ENCODE data around the gene LRRC28. TPM values are rescaled to one million over a fixed set of nuclear protein-coding genes. Genes with fewer than 3 reads are reported as not detected.

LRRC28 gene
- total RNA-seq, 2 experiments from 2014 or later: 15.8 to 18.9 TPM

DNA sequence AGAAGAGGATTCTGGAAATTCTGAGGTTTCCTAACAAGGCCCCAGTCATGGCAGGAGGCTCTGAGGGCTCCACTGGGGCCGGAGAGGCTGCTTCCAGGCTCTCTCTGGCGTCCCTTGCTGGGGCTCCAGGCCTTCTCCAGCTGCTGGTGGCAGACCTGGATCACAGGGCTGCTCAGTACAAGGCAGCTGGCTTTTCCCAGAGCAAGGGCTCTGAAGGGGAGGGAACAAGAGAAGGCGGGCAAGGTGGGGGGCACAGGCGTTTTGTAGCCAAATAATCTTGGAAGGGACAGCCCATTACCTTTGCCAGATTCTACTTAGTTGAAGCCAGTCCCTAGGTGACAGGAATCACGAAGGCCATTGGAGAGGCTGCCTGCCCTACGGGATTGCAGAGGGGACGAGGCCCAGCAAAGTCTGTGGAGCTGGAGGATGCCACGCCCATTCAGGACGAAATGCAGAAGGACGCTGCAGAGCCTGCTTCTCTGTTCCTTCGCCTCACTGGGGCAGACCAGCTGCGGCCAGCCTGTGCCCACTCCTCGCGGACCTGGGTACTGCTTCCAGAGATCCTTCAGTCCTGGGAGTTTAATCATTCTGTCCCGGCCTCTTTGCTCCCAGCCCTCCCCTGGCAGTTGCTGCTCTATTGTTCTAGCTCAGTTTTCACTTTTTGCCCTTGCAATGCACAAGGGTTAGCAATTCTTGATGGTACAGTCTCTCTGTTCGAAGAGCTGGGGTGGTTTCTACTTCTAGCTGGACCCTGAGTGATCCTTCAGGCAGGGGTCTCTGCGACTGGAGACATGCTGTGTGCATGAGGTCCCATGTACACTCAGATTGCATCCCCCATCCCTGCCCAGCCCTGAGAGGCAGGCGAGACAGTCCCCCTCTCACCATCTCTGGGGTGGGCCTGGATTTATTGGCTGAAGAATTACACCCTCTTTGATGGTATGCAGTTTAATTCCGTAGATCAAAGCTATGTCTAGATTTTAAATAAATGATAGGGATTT, 165.2 kb downstream of the LRRC28 start:
- Mint-ChIP-seq H3K27me3 (ENCODE audit: low read depth) (no peaks in the 10 kb centered on the region), H3K27ac (no peak overlapping the region), H3K4me1 (ENCODE audit: low read depth) (peaks cover 12% of the 10 kb centered on the region), H3K4me3 (no peak overlapping the region), H3K9me3 (peaks cover 3% of the 10 kb centered on the region), H3K36me3 (ENCODE audit: low read depth) (no peaks in the 10 kb centered on the region)
- intact Hi-C loops (cut with micrococcal nuclease): no loop called here
- no peak for DNase-seq
- CTCF ChIA-PET: no interaction called here

DNA sequence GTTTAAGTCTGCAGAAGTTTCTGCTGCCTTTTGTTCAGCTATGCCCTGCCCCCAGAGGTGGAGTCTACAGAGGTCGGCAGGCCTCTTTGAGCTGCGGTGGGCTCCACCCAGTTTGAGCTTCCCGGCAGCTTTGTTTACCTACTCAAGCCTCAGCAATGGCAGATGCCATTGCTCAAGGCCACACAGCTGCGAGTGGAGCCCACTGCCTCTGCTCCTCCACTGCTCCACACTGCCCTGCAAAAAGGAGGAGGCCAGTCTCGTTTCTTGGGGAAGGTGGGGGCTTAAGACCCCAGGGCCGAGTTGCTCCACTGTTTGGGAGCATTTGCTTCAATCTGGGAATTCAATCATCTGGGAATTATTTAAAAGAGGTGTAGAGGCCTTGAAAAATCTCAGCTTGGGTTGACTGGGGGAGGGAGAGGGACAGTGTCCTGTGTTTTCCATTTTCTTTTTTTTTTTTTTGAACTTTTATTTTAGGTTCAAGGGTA, 169.9 kb downstream of the LRRC28 start:
- intact Hi-C loops (cut with micrococcal nuclease): loop anchor here (10.0 kb wide), 1 partner anchor 424 kb away; no protein-coding TSS in a partner anchor
- DNase-seq: peak; percentile 70
- CTCF ChIA-PET: no interaction called here
- H3K4me1 Mint-ChIP-seq (ENCODE audit: low read depth): peaks cover 53% of the 10 kb centered on the region
- H3K36me3 Mint-ChIP-seq (ENCODE audit: low read depth): no peaks in the 10 kb centered on the region
- no peaks in the 10 kb centered on the region for H3K27me3 Mint-ChIP-seq (ENCODE audit: low read depth)
- peaks cover 3% of the 10 kb centered on the region for H3K9me3 Mint-ChIP-seq
- peak overlapping the region; percentile 43 for H3K4me3 Mint-ChIP-seq
- peak overlapping the region; percentile 72 for H3K27ac Mint-ChIP-seq

GRCh38 chr15:99421758-99422157, 170.5 kb downstream of the LRRC28 start:
- Mint-ChIP-seq H3K4me3 (no peak overlapping the region), H3K4me1 (ENCODE audit: low read depth) (peaks cover 53% of the 10 kb centered on the region), H3K27me3 (ENCODE audit: low read depth) (no peaks in the 10 kb centered on the region), H3K27ac (no peak overlapping the region), H3K36me3 (ENCODE audit: low read depth) (no peaks in the 10 kb centered on the region), H3K9me3 (peaks cover 3% of the 10 kb centered on the region)
- CTCF ChIA-PET: no interaction called here
- intact Hi-C loops (cut with micrococcal nuclease): loop anchor here (10.0 kb wide), 1 partner anchor 423 kb away; no protein-coding TSS in a partner anchor
- DNase-seq: no peak

- no peak for DNase-seq
- H3K4me1 Mint-ChIP-seq (ENCODE audit: low read depth): peaks cover 55% of the 10 kb centered on the region
- intact Hi-C loops (cut with micrococcal nuclease): loop anchor here (10.0 kb wide), 1 partner anchor 421 kb away; no protein-coding TSS in a partner anchor
- H3K36me3 Mint-ChIP-seq (ENCODE audit: low read depth): no peaks in the 10 kb centered on the region
- CTCF ChIA-PET: interaction anchor here (0.9 to 1.3 kb wide), 2 partner anchors 14 to 280 kb away, joined by 3 to 4 read pairs; no protein-coding TSS in a partner anchor
- H3K9me3 Mint-ChIP-seq: peaks cover 3% of the 10 kb centered on the region
- no peak overlapping the region for H3K27ac Mint-ChIP-seq
- no peak overlapping the region for H3K4me3 Mint-ChIP-seq
- no peaks in the 10 kb centered on the region for H3K27me3 Mint-ChIP-seq (ENCODE audit: low read depth)
Observed at GRCh38 chr15:99423186-99424130, 172.2 kb downstream of the LRRC28 start.

GRCh38 chr15:99424131-99424571, 172.9 kb downstream of the LRRC28 start:
- H3K27ac Mint-ChIP-seq: peak overlapping the region; percentile 33

GRCh38 chr15:99424978-99425656, 173.8 kb downstream of the LRRC28 start:
- Mint-ChIP-seq H3K4me3 (no peak overlapping the region), H3K36me3 (ENCODE audit: low read depth) (no peaks in the 10 kb centered on the region), H3K9me3 (no peaks in the 10 kb centered on the region), H3K4me1 (ENCODE audit: low read depth) (peaks cover 55% of the 10 kb centered on the region), H3K27ac (peak overlapping the region; percentile 53), H3K27me3 (ENCODE audit: low read depth) (no peaks in the 10 kb centered on the region)
- CTCF ChIA-PET: interaction anchor here (0.6 kb wide), 1 partner anchor 13 kb away, joined by 3 read pairs; no protein-coding TSS in a partner anchor
- DNase-seq: peak; percentile 83
- intact Hi-C loops (cut with micrococcal nuclease): loop anchor here (1.0 to 10.0 kb wide), 6 partner anchors 17 to 420 kb away; partner anchors contain the start of genes LRRC28 and MEF2A

More at GRCh38 chr15:99424131-99424571, 172.9 kb downstream of the LRRC28 start:
- intact Hi-C loops (cut with micrococcal nuclease): loop anchor here (10.0 kb wide), 1 partner anchor 421 kb away; no protein-coding TSS in a partner anchor
- Mint-ChIP-seq H3K4me3 (no peak overlapping the region), H3K27me3 (ENCODE audit: low read depth) (no peaks in the 10 kb centered on the region), H3K9me3 (no peaks in the 10 kb centered on the region), H3K4me1 (ENCODE audit: low read depth) (peaks cover 55% of the 10 kb centered on the region), H3K36me3 (ENCODE audit: low read depth) (no peaks in the 10 kb centered on the region)
- CTCF ChIA-PET: interaction anchor here (1.3 kb wide), 1 partner anchor 279 kb away, joined by 4 read pairs; no protein-coding TSS in a partner anchor
- DNase-seq: no peak

DNA sequence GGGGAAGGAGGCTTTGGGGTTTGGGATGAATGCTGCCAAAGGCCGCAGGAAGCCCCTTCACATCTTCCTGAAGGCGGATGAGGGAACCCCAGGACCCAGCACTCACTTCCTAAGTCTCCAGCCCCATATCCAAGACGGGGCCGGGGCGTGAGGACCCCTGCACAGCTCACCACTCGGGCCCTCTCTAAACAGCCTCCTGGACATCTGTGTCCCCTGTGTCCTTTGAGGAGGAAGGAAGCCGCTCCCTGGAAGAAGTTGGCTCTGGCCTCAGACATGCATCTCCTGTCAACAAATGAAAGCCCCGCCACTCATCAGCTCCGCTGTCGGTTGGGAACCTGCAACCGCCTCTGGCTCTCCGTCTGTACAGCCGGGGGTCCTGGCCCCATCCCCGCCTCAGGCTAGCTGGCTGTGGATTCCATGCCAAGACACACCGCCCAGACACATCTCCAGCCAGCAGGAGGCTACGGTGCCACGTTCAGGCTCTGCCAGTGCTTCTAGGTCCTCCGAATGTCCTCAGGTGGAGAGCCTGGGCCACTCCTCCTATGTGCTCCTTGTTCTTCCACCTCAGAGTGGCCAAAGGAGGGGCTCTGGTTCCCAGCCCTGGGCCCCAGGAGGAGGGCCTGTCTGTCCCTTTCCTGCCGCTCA, 174.5 kb downstream of the LRRC28 start:
- H3K36me3 Mint-ChIP-seq (ENCODE audit: low read depth): no peaks in the 10 kb centered on the region
- no peak overlapping the region for H3K4me3 Mint-ChIP-seq
- peaks cover 50% of the 10 kb centered on the region for H3K4me1 Mint-ChIP-seq (ENCODE audit: low read depth)
- H3K27ac Mint-ChIP-seq: no peak overlapping the region
- no peaks in the 10 kb centered on the region for H3K9me3 Mint-ChIP-seq
- DNase-seq: no peak
- intact Hi-C loops (cut with micrococcal nuclease): loop anchor here (1.0 to 10.0 kb wide), 6 partner anchors 17 to 419 kb away; partner anchors contain the start of genes LRRC28 and MEF2A
- H3K27me3 Mint-ChIP-seq (ENCODE audit: low read depth): no peaks in the 10 kb centered on the region
- CTCF ChIA-PET: interaction anchor here (0.6 kb wide), 1 partner anchor 12 kb away, joined by 3 read pairs; no protein-coding TSS in a partner anchor

DNA sequence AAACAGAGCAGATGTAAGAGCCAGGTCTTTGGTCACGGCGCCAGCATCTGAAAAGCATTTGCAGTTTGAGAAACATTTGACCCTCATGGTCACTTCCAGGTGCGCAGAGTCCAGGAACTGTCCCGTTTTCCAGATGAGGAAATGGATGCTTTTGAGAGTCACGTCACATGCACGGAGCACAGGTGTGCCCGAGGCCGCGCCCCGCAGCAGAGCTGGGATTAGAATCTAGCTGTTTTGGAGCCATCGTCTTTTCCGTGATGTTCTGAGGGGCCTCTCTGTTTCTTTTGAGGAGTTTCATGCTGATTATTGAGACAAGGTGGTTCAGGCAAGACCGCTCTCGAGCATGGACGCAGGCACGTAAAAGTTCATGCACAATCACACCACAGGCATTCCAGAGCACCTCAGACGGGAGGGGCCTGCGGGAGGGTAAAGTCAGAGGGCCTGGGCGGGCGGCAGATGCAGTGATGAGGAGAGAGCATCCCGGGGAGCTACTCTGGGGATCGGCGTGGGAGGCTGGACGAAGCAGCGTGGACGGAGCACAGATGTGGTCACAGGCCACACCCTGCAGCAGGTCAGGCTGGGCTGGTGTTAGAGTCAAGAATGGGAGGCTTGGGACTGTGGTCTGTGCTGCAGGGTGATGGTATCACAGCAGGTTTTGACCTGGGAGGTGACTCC, 175.3 kb downstream of the LRRC28 start:
- peaks cover 45% of the 10 kb centered on the region for H3K4me1 Mint-ChIP-seq (ENCODE audit: low read depth)
- intact Hi-C loops (cut with micrococcal nuclease): loop anchor here (5.0 to 10.0 kb wide), 3 partner anchors 141 to 418 kb away; partner anchors contain the start of gene MEF2A

GRCh38 chr15:99427210-99427609, 175.9 kb downstream of the LRRC28 start:
- intact Hi-C loops (cut with micrococcal nuclease): loop anchor here (5.0 to 10.0 kb wide), 3 partner anchors 140 to 418 kb away; partner anchors contain the start of gene MEF2A
- Mint-ChIP-seq H3K9me3 (no peaks in the 10 kb centered on the region), H3K4me3 (no peak overlapping the region), H3K27me3 (ENCODE audit: low read depth) (no peaks in the 10 kb centered on the region), H3K4me1 (ENCODE audit: low read depth) (peaks cover 45% of the 10 kb centered on the region), H3K36me3 (ENCODE audit: low read depth) (no peaks in the 10 kb centered on the region), H3K27ac (no peak overlapping the region)
- no peak for DNase-seq
- CTCF ChIA-PET: no interaction called here

More for the DNA sequence above, 175.3 kb downstream of the LRRC28 start:
- CTCF ChIA-PET: no interaction called here
- no peak overlapping the region for H3K4me3 Mint-ChIP-seq
- DNase-seq: no peak
- no peaks in the 10 kb centered on the region for H3K36me3 Mint-ChIP-seq (ENCODE audit: low read depth)
- H3K27me3 Mint-ChIP-seq (ENCODE audit: low read depth): no peaks in the 10 kb centered on the region
- no peaks in the 10 kb centered on the region for H3K9me3 Mint-ChIP-seq
- no peak overlapping the region for H3K27ac Mint-ChIP-seq

DNA sequence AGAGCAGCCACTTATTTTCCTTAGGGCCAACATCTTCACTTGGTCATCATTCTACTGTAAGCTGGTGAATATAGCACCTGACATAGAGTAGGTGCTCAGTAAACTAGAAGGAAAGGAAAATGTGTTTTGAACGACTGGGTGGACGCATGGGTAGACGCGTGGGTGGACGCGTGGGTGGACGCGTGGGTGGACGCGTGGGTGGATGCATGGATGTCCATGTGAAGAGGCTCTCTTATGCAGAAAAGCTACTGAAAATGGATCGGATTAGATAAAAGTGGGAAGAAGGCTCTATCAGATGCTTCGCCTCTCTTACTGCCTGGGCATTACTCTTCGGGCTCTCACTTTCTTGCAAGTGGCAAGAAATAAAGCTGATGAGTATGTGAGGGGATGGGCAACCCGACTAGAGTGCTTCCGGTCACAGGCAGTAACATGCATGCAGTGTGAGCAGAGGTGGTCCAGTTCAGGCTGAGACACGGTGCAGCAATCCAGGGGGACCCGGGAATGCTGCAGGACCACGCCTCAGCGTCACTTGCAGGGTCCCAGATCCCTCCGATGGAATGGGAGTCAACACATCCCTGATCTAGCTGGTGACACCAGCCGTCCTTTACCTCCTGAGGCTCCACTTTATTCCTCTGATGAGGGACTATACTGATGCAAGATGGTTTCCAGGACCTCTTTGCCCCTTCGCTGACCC, 176.5 kb downstream of the LRRC28 start:
- H3K9me3 Mint-ChIP-seq: no peaks in the 10 kb centered on the region
- no peak for DNase-seq
- H3K36me3 Mint-ChIP-seq (ENCODE audit: low read depth): no peaks in the 10 kb centered on the region
- no peak overlapping the region for H3K27ac Mint-ChIP-seq
- peaks cover 46% of the 10 kb centered on the region for H3K4me1 Mint-ChIP-seq (ENCODE audit: low read depth)
- intact Hi-C loops (cut with micrococcal nuclease): loop anchor here (5.0 to 10.0 kb wide), 3 partner anchors 139 to 417 kb away; partner anchors contain the start of gene MEF2A
- CTCF ChIA-PET: interaction anchor here (0.6 kb wide), 1 partner anchor 77 kb away, joined by 5 read pairs; no protein-coding TSS in a partner anchor
- H3K27me3 Mint-ChIP-seq (ENCODE audit: low read depth): no peaks in the 10 kb centered on the region
- no peak overlapping the region for H3K4me3 Mint-ChIP-seq
